Liver (tissue), 3 donors: ENCODE results near the gene UBE2QL1.

Experiments
- ATF3 ChIP-seq: IDR thresholded peaks from 2 replicates; pipeline ENCODE4 v1.6.1; 2016; ENCODE audit warnings: antibody characterized with exemption
- FOXA1 ChIP-seq: IDR thresholded peaks from 2 replicates; pipeline ENCODE4 v1.6.1; 2016; ENCODE audit warnings: antibody characterized with exemption
- SP1 ChIP-seq: IDR thresholded peaks from 2 replicates; pipeline ENCODE4 v1.6.1; 2018; ENCODE audit warnings: antibody characterized with exemption, mild to moderate bottlenecking
- YY1 ChIP-seq: IDR thresholded peaks from 2 replicates; pipeline ENCODE4 v1.6.1; 2016; ENCODE audit warnings: antibody characterized with exemption, mild to moderate bottlenecking
- ZBTB33 ChIP-seq: IDR thresholded peaks from 2 replicates; pipeline ENCODE4 v1.6.1; 2016; ENCODE audit warnings: antibody characterized with exemption
- TF ChIP-seq, protein P1 (sequence below): fragments of 150-350 bp; IDR thresholded peaks from 2 replicates; pipeline ENCODE4 v1.5.1; 2017; ENCODE audit warnings: improper control_type of control experiment, low read depth, low read length; ENCODE audit not compliant: missing input control
- TF ChIP-seq, protein P2 (sequence below): IDR thresholded peaks from 2 replicates; pipeline ENCODE4 v1.6.1; 2016; ENCODE audit warnings: antibody characterized with exemption
- donor health status: healthy.
- donor health status: healthy.

GRCh38 chr5:6540111-6540827 is 91.6 kb downstream of the UBE2QL1 start:
- TF ChIP-seq, protein P1, sequence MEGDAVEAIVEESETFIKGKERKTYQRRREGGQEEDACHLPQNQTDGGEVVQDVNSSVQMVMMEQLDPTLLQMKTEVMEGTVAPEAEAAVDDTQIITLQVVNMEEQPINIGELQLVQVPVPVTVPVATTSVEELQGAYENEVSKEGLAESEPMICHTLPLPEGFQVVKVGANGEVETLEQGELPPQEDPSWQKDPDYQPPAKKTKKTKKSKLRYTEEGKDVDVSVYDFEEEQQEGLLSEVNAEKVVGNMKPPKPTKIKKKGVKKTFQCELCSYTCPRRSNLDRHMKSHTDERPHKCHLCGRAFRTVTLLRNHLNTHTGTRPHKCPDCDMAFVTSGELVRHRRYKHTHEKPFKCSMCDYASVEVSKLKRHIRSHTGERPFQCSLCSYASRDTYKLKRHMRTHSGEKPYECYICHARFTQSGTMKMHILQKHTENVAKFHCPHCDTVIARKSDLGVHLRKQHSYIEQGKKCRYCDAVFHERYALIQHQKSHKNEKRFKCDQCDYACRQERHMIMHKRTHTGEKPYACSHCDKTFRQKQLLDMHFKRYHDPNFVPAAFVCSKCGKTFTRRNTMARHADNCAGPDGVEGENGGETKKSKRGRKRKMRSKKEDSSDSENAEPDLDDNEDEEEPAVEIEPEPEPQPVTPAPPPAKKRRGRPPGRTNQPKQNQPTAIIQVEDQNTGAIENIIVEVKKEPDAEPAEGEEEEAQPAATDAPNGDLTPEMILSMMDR, result no peak
- no peak for TF ChIP-seq ATF3
- no peak for TF ChIP-seq YY1
- TF ChIP-seq FOXA1, result no peak
- TF ChIP-seq, protein P2, sequence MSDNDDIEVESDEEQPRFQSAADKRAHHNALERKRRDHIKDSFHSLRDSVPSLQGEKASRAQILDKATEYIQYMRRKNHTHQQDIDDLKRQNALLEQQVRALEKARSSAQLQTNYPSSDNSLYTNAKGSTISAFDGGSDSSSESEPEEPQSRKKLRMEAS, result no peak
- TF ChIP-seq ZBTB33, result no peak
- TF ChIP-seq SP1, result no peak
